Thymus (tissue), 11 donors: ENCODE results near the gene CASR. TPM values are rescaled to one million over a fixed set of nuclear protein-coding genes. Genes with fewer than 3 reads are reported as not detected.

Source experiments
- DNase-seq, 9 donors: peaks; one replicate each; pipeline ENCODE4 v3.0.0-alpha.2; 2013; ENCODE audit warnings: low spot score in 9 of 9, low read depth in 6 of 9, missing footprints in 1 of 9
- H3K27ac ChIP-seq, 2 donors: one replicate each; pipeline ENCODE4 v1.5.1; 2013; ENCODE audit warnings: control low read depth in 1 of 2, low read depth in 1 of 2, low read length in 1 of 2, mild to moderate bottlenecking in 1 of 2, moderate library complexity in 1 of 2
- H3K27me3 ChIP-seq, 2 donors: one replicate each; pipeline ENCODE4 v1.5.1; 2013; ENCODE audit warnings: low read length in 1 of 2; ENCODE audit not compliant: control insufficient read depth in 2 of 2, insufficient read depth in 1 of 2
- H3K36me3 ChIP-seq, 2 donors: one replicate each; pipeline ENCODE4 v1.5.1; 2013; ENCODE audit warnings: low read length in 1 of 2, mild to moderate bottlenecking in 1 of 2, moderate library complexity in 1 of 2; ENCODE audit not compliant: control insufficient read depth in 2 of 2, insufficient read depth in 2 of 2
- H3K4me1 ChIP-seq, 2 donors: one replicate each; pipeline ENCODE4 v1.5.1; 2013; ENCODE audit warnings: low read length in 2 of 2; ENCODE audit not compliant: control insufficient read depth in 2 of 2, insufficient read depth in 2 of 2
- H3K4me3 ChIP-seq, 2 donors: one replicate each; pipeline ENCODE4 v1.5.1; 2013; ENCODE audit warnings: low read length in 2 of 2, control low read depth in 1 of 2, mild to moderate bottlenecking in 1 of 2
- H3K9me3 ChIP-seq, 2 donors: one replicate each; pipeline ENCODE4 v1.5.1; 2013; ENCODE audit warnings: low read length in 1 of 2, mild to moderate bottlenecking in 1 of 2; ENCODE audit not compliant: control insufficient read depth in 2 of 2, insufficient read depth in 1 of 2
- WGBS: extraction: QIAGEN DNeasy Blood & Tissue Kit; methylation state at CpG from one replicate; pipeline ENCODE4 v1.1.7; 2013; 5-methylcytosine and 5-hydroxymethylcytosine counted together
- polyA plus RNA-seq: library from polyadenylated mRNA; stranded (reverse); fragments of 200-250 nt; gene quantifications from one replicate; pipeline ENCODE4 v1.2.3, GENCODE V29; 2013
- total RNA-seq: library from RNA; stranded (reverse); fragments of 120-200 nt; gene quantifications from one replicate; pipeline ENCODE4 v1.2.4, GENCODE V29; 2013
- donor health status: healthy.

The CASR gene
- total and polyA plus RNA-seq, 2 donors: 0.09 to 0.43 TPM

GRCh38 chr3:122227036-122227781 is 43.7 kb downstream of the CASR start:
- H3K27ac ChIP-seq: no peak overlapping the region
- no peak overlapping the region for H3K4me3 ChIP-seq
- no peaks in the 10 kb centered on the region for H3K27me3 ChIP-seq
- 96% methylated on average over 23 of the region's 23 CpGs for WGBS
- no peak for DNase-seq
- peaks cover 0 to 2% of the 10 kb centered on the region in 2 donors for H3K4me1 ChIP-seq
- H3K36me3 ChIP-seq: no peaks in the 10 kb centered on the region
- no peaks in the 10 kb centered on the region for H3K9me3 ChIP-seq

GRCh38 chr3:122230174-122230573 is 46.7 kb downstream of the CASR start:
- Histone ChIP-seq H3K27me3 (no peaks in the 10 kb centered on the region), H3K27ac (no peak overlapping the region), H3K36me3 (no peaks in the 10 kb centered on the region), H3K4me1 (peaks cover 4 to 10% of the 10 kb centered on the region in 2 donors), H3K9me3 (no peaks in the 10 kb centered on the region), H3K4me3 (no peak overlapping the region)
- WGBS: 92% methylated on average over 23 of the region's 23 CpGs
- no peak for DNase-seq

GRCh38 chr3:122231465-122232157 is 48.1 kb downstream of the CASR start:
- H3K4me3 ChIP-seq: no peak overlapping the region
- no peak for DNase-seq
- H3K36me3 ChIP-seq: no peaks in the 10 kb centered on the region
- H3K4me1 ChIP-seq: peaks cover 4 to 10% of the 10 kb centered on the region in 2 donors
- no peaks in the 10 kb centered on the region for H3K9me3 ChIP-seq
- 93% methylated on average over 9 of the region's 9 CpGs for WGBS
- H3K27me3 ChIP-seq: no peaks in the 10 kb centered on the region
- H3K27ac ChIP-seq: no peak overlapping the region

GRCh38 chr3:122232485-122232884 is 49.0 kb downstream of the CASR start:
- no peak overlapping the region for H3K27ac ChIP-seq
- peaks cover 4 to 10% of the 10 kb centered on the region in 2 donors for H3K4me1 ChIP-seq
- no peak overlapping the region for H3K4me3 ChIP-seq
- no peak for DNase-seq
- 87% methylated on average over 4 of the region's 4 CpGs for WGBS
- H3K9me3 ChIP-seq: no peaks in the 10 kb centered on the region
- H3K27me3 ChIP-seq: no peaks in the 10 kb centered on the region
- no peaks in the 10 kb centered on the region for H3K36me3 ChIP-seq

GRCh38 chr3:122233101-122233952 is 49.9 kb downstream of the CASR start:
- WGBS: 13% methylated on average over 13 of the region's 13 CpGs
- H3K36me3 ChIP-seq: no peaks in the 10 kb centered on the region
- no peaks in the 10 kb centered on the region for H3K27me3 ChIP-seq
- no peak overlapping the region for H3K4me3 ChIP-seq
- DNase-seq: peak in 1 of 9 donors; percentile 41
- H3K9me3 ChIP-seq: no peaks in the 10 kb centered on the region
- peaks cover 4 to 10% of the 10 kb centered on the region in 2 donors for H3K4me1 ChIP-seq
- H3K27ac ChIP-seq: peak overlapping the region in 1 of 2 donors; percentile 47

- no peak for DNase-seq
- no peaks in the 10 kb centered on the region for H3K9me3 ChIP-seq
- H3K27ac ChIP-seq: no peak overlapping the region
- H3K36me3 ChIP-seq: no peaks in the 10 kb centered on the region
- 90% methylated on average over 1 of the region's 1 CpG for WGBS
- no peak overlapping the region for H3K4me3 ChIP-seq
- peaks cover 4 to 10% of the 10 kb centered on the region in 2 donors for H3K4me1 ChIP-seq
- H3K27me3 ChIP-seq: no peaks in the 10 kb centered on the region
These were observed 50.6 kb downstream of the CASR start for GRCh38 chr3:122234117-122234516.

- DNase-seq: no peak
- no peak overlapping the region for H3K4me3 ChIP-seq
- H3K27ac ChIP-seq: no peak overlapping the region
- no peaks in the 10 kb centered on the region for H3K9me3 ChIP-seq
- 97% methylated on average over 3 of the region's 3 CpGs for whole genome bisulfite sequencing
- no peaks in the 10 kb centered on the region for H3K36me3 ChIP-seq
- no peaks in the 10 kb centered on the region for H3K27me3 ChIP-seq
- H3K4me1 ChIP-seq: peaks cover 4 to 10% of the 10 kb centered on the region in 2 donors
These were observed 51.7 kb downstream of the CASR start for GRCh38 chr3:122235147-122235546.

- H3K27me3 ChIP-seq: no peaks in the 10 kb centered on the region
- 100% methylated on average over 2 of the region's 2 CpGs for WGBS
- DNase-seq: no peak
- H3K9me3 ChIP-seq: no peaks in the 10 kb centered on the region
- no peak overlapping the region for H3K27ac ChIP-seq
- H3K4me3 ChIP-seq: no peak overlapping the region
- no peaks in the 10 kb centered on the region for H3K4me1 ChIP-seq
- H3K36me3 ChIP-seq: no peaks in the 10 kb centered on the region
These were observed 55.6 kb downstream of the CASR start for GRCh38 chr3:122239112-122239511.
